T-cell (primary cell): ENCODE data around the gene MRPS27. TPM values are rescaled to one million over a fixed set of nuclear protein-coding genes. Genes with fewer than 3 reads are reported as not detected.

Experiments
- ATAC-seq, 4 experiments: fragments of 200-7000 bp in 3 of 4; fragments of 150-1000 bp in 1 of 4; cut with Tn5 transposase; replicated peaks in 1 of 4; 1 replicate in 3 of 4; 2 replicates in 1 of 4; pipeline ENCODE4 v1.10.0; 2021; ENCODE audit warnings: moderate library complexity in 3 of 4, mild to moderate bottlenecking in 2 of 4, moderate number of reproducible peaks in 1 of 4
- CTCF ChIA-PET, 2 donors: fragments of 300-600 bp; sonication (Branson Sonifier 250); formaldehyde crosslinking; loops; one replicate each; lab custom pipeline; 2022; ENCODE audit warnings: antibody characterized with exemption in 2 of 2; lab: Charles Lee
- POLR2A ChIA-PET, 2 donors: fragments of 300-600 bp; sonication (Branson Sonifier 250); formaldehyde crosslinking; loops; one replicate each; lab custom pipeline; 2022; ENCODE audit warnings: antibody characterized with exemption in 2 of 2; lab: Charles Lee
- DNase-seq, 35 experiments: peaks; one replicate each; pipeline versions ENCODE4 v3.0.0 to v3.0.0-alpha.2; 2013 to 2023
- H3K27ac ChIP-seq: one replicate; pipeline ENCODE4 v1.5.1; 2013; ENCODE audit warnings: low read length
- H3K27me3 ChIP-seq, 2 experiments: replicated peaks in 1 of 2; 1 replicate in 1 of 2; 2 replicates in 1 of 2; pipeline versions ENCODE4 v1.6.1 to v1.7.0; 2013; ENCODE audit warnings: low read length in 1 of 2, mixed read lengths in 1 of 2; ENCODE audit not compliant: control insufficient read depth in 2 of 2, insufficient read depth in 2 of 2; ENCODE audit errors: extremely low read depth in 1 of 2
- H3K36me3 ChIP-seq, 2 donors: 1 replicate in 1 of 2; 2 replicates in 1 of 2; pipeline versions ENCODE4 v1.6.1 to v1.7.0; 2013; ENCODE audit warnings: low read length in 1 of 2; ENCODE audit not compliant: control insufficient read depth in 2 of 2, insufficient read depth in 1 of 2; ENCODE audit errors: extremely low read depth in 1 of 2
- H3K4me1 ChIP-seq, 2 experiments: 1 replicate in 1 of 2; 2 replicates in 1 of 2; pipeline versions ENCODE4 v1.6.1 to v1.7.0; 2013; ENCODE audit warnings: low read length in 2 of 2, mixed read lengths in 1 of 2; ENCODE audit not compliant: insufficient read depth in 2 of 2, control insufficient read depth in 1 of 2; ENCODE audit errors: extremely low read depth in 1 of 2
- H3K4me3 ChIP-seq, 2 donors: 1 replicate in 1 of 2; 2 replicates in 1 of 2; pipeline versions ENCODE4 v1.5.1 to v1.7.0; 2013; ENCODE audit warnings: mild to moderate bottlenecking in 2 of 2, low read length in 1 of 2, moderate library complexity in 1 of 2; ENCODE audit not compliant: control insufficient read depth in 1 of 2; ENCODE audit errors: extremely low read depth in 1 of 2
- H3K9me3 ChIP-seq: 2 replicates; pipeline ENCODE4 v1.7.0; 2013
- H3K27ac Mint-ChIP-seq, 2 donors: one replicate each; pipeline ENCODE4 v1.8.0; 2020 to 2021; ENCODE audit warnings: mild to moderate bottlenecking in 2 of 2, mixed read lengths in 2 of 2
- H3K27me3 Mint-ChIP-seq, 2 donors: one replicate each; pipeline ENCODE4 v1.8.0; 2021 to 2022; ENCODE audit warnings: mixed read lengths in 2 of 2
- H3K36me3 Mint-ChIP-seq: one replicate; pipeline ENCODE4 v1.8.0; 2021; ENCODE audit warnings: mixed read lengths
- H3K4me1 Mint-ChIP-seq, 3 donors: one replicate each; pipeline ENCODE4 v1.8.0; 2020 to 2022; ENCODE audit warnings: mixed read lengths in 3 of 3, mild to moderate bottlenecking in 1 of 3
- H3K4me3 Mint-ChIP-seq, 3 donors: one replicate each; pipeline ENCODE4 v1.8.0; 2020 to 2022; ENCODE audit warnings: mild to moderate bottlenecking in 3 of 3, mixed read lengths in 3 of 3, moderate library complexity in 3 of 3
- H3K9me3 Mint-ChIP-seq, 3 donors: one replicate each; pipeline ENCODE4 v1.8.0; 2020 to 2022; ENCODE audit warnings: mixed read lengths in 3 of 3
- WGBS: methylation state at CpG from one replicate; pipeline ENCODE4 v1.1.5; 2013; ENCODE audit warnings: missing lambda C conversion rate; ENCODE audit not compliant: insufficient coverage; 5-methylcytosine and 5-hydroxymethylcytosine counted together
- total RNA-seq, 35 experiments: library from RNA in 6 of 35; stranded (reverse) in 6 of 35; fragments of 120-200 nt in 1 of 35; gene quantifications; one replicate each; pipeline versions ENCODE4 v1.2.1 to v1.2.4 and lab custom pipeline; 2013 to 2026

Gene MRPS27
- total RNA-seq, 5 donors from 2014 or later (not counting 1 experiment from before 2014, with no cell fraction given) = 34.4 to 43.3 (median 39.7) TPM

GRCh38 chr5:72189146-72189545, 130.9 kb downstream of the MRPS27 start:
- H3K36me3 ChIP-seq = no peaks in the 10 kb centered on the region
- no CpG with 5 or more reads among the region's 2 CpGs for WGBS
- no peak overlapping the region for H3K27ac ChIP-seq
- ATAC-seq (no peak), DNase-seq (no peak)
- H3K4me3 ChIP-seq = no peak overlapping the region
- H3K4me1 Mint-ChIP-seq = no peaks in the 10 kb centered on the region
- H3K4me3 Mint-ChIP-seq = no peak overlapping the region
- no peaks in the 10 kb centered on the region for H3K9me3 ChIP-seq
- peaks cover 14 to 40% of the 10 kb centered on the region in 2 donors for H3K27me3 Mint-ChIP-seq
- ChIA-PET CTCF (no interaction called here), POLR2A (no interaction called here)
- no peaks in the 10 kb centered on the region for H3K36me3 Mint-ChIP-seq
- no peaks in the 10 kb centered on the region for H3K9me3 Mint-ChIP-seq
- H3K27me3 ChIP-seq = peaks cover 0 to 5% of the 10 kb centered on the region in 2 experiments
- H3K4me1 ChIP-seq = no peaks in the 10 kb centered on the region
- H3K27ac Mint-ChIP-seq = no peak overlapping the region

- H3K27ac Mint-ChIP-seq = no peak overlapping the region
- peaks cover 13 to 40% of the 10 kb centered on the region in 2 donors for H3K27me3 Mint-ChIP-seq
- WGBS = 100% methylated on average over 1 of the region's 2 CpGs
Measured at GRCh38 chr5:72188166-72188565, 131.9 kb downstream of the MRPS27 start.

GRCh38 chr5:72187388-72188075, 132.5 kb downstream of the MRPS27 start:
- Mint-ChIP-seq H3K36me3 (no peaks in the 10 kb centered on the region), H3K27ac (no peak overlapping the region), H3K9me3 (no peaks in the 10 kb centered on the region), H3K4me1 (no peaks in the 10 kb centered on the region), H3K4me3 (no peak overlapping the region), H3K27me3 (peaks cover 16 to 46% of the 10 kb centered on the region in 2 donors)
- Histone ChIP-seq H3K36me3 (no peaks in the 10 kb centered on the region), H3K27ac (no peak overlapping the region), H3K4me1 (no peaks in the 10 kb centered on the region), H3K9me3 (no peaks in the 10 kb centered on the region), H3K4me3 (no peak overlapping the region), H3K27me3 (peaks cover 0 to 16% of the 10 kb centered on the region in 2 experiments)
- CTCF ChIA-PET = no interaction called here
- 45% methylated on average over 4 of the region's 5 CpGs for WGBS
- DNase-seq (no peak), ATAC-seq (no peak)
- POLR2A ChIA-PET = interaction anchor here in 1 of 2 donors (0.5 kb wide), 1 partner anchor 44 kb away, joined by 3 read pairs; no protein-coding TSS in a partner anchor

More at GRCh38 chr5:72188166-72188565, 131.9 kb downstream of the MRPS27 start:
- Mint-ChIP-seq H3K4me3 (no peak overlapping the region), H3K36me3 (no peaks in the 10 kb centered on the region), H3K9me3 (no peaks in the 10 kb centered on the region), H3K4me1 (no peaks in the 10 kb centered on the region)
- ATAC-seq = no peak
- POLR2A ChIA-PET = no interaction called here
- H3K36me3 ChIP-seq = no peaks in the 10 kb centered on the region
- CTCF ChIA-PET = no interaction called here
- no peaks in the 10 kb centered on the region for H3K4me1 ChIP-seq
- no peak overlapping the region for H3K4me3 ChIP-seq
- no peak overlapping the region for H3K27ac ChIP-seq
- DNase-seq = no peak
- peaks cover 0 to 12% of the 10 kb centered on the region in 2 experiments for H3K27me3 ChIP-seq
- H3K9me3 ChIP-seq = no peaks in the 10 kb centered on the region

GRCh38 chr5:72185496-72186329, 134.3 kb downstream of the MRPS27 start:
- H3K36me3 Mint-ChIP-seq = no peaks in the 10 kb centered on the region
- POLR2A ChIA-PET = interaction anchor here in 1 of 2 donors (0.6 kb wide), 1 partner anchor 16 kb away, joined by 4 read pairs; no protein-coding TSS in a partner anchor
- no peak overlapping the region for H3K27ac ChIP-seq
- peaks cover 0 to 19% of the 10 kb centered on the region in 2 experiments for H3K27me3 ChIP-seq
- H3K4me1 ChIP-seq = no peaks in the 10 kb centered on the region
- H3K36me3 ChIP-seq = no peaks in the 10 kb centered on the region
- CTCF ChIA-PET = no interaction called here
- DNase-seq (no peak), ATAC-seq (no peak)
- H3K27me3 Mint-ChIP-seq = peaks cover 19 to 42% of the 10 kb centered on the region in 2 donors
- H3K9me3 ChIP-seq = no peaks in the 10 kb centered on the region
- no peak overlapping the region for H3K27ac Mint-ChIP-seq
- H3K4me3 Mint-ChIP-seq = no peak overlapping the region
- H3K4me1 Mint-ChIP-seq = no peaks in the 10 kb centered on the region
- H3K4me3 ChIP-seq = no peak overlapping the region
- H3K9me3 Mint-ChIP-seq = no peaks in the 10 kb centered on the region
- WGBS = 85% methylated on average over 9 of the region's 10 CpGs

- H3K27ac Mint-ChIP-seq = no peak overlapping the region
- no peaks in the 10 kb centered on the region for H3K9me3 Mint-ChIP-seq
- ATAC-seq (no peak), DNase-seq (no peak)
- Histone ChIP-seq H3K4me3 (no peak overlapping the region), H3K27me3 (peaks cover 0 to 24% of the 10 kb centered on the region in 2 experiments), H3K27ac (no peak overlapping the region), H3K4me1 (no peaks in the 10 kb centered on the region), H3K36me3 (no peaks in the 10 kb centered on the region), H3K9me3 (no peaks in the 10 kb centered on the region)
- no peaks in the 10 kb centered on the region for H3K36me3 Mint-ChIP-seq
- CTCF ChIA-PET = no interaction called here
- no CpG with 5 or more reads among the region's 3 CpGs for WGBS
- H3K4me1 Mint-ChIP-seq = no peaks in the 10 kb centered on the region
- POLR2A ChIA-PET = no interaction called here
- peaks cover 27 to 50% of the 10 kb centered on the region in 2 donors for H3K27me3 Mint-ChIP-seq
- H3K4me3 Mint-ChIP-seq = no peak overlapping the region
Measured at GRCh38 chr5:72184408-72184807, 135.6 kb downstream of the MRPS27 start.

- Histone ChIP-seq H3K27me3 (peaks cover 0 to 33% of the 10 kb centered on the region in 2 experiments), H3K27ac (no peak overlapping the region), H3K9me3 (no peaks in the 10 kb centered on the region), H3K4me3 (no peak overlapping the region), H3K4me1 (no peaks in the 10 kb centered on the region), H3K36me3 (no peaks in the 10 kb centered on the region)
- ChIA-PET CTCF (no interaction called here), POLR2A (no interaction called here)
- H3K9me3 Mint-ChIP-seq = no peaks in the 10 kb centered on the region
- H3K4me3 Mint-ChIP-seq = no peak overlapping the region
- H3K36me3 Mint-ChIP-seq = no peaks in the 10 kb centered on the region
- 83% methylated on average over 1 of the region's 7 CpGs for WGBS
- no peaks in the 10 kb centered on the region for H3K4me1 Mint-ChIP-seq
- DNase-seq (no peak), ATAC-seq (no peak)
- H3K27ac Mint-ChIP-seq = no peak overlapping the region
- H3K27me3 Mint-ChIP-seq = peaks cover 27 to 54% of the 10 kb centered on the region in 2 donors
Measured at GRCh38 chr5:72183101-72183520, 136.9 kb downstream of the MRPS27 start.
